GM18873 (cell line): ENCODE measurements around the gene CCDC66.
"Not testable (repeated sequence)": the region's sequence is repeated elsewhere in the genome, so short reads cannot be mapped to it uniquely, and the experiment has no call there.

ENCODE experiments used
- ATAC-seq: cut with Tn5 transposase; IDR thresholded peaks from one replicate; pipeline ENCODE4 v1.9.1; 2021; ENCODE audit warnings: mild to moderate bottlenecking, moderate library complexity, moderate number of reproducible peaks; ENCODE audit not compliant: unreplicated experiment, low FRiP score

The CCDC66 gene

DNA sequence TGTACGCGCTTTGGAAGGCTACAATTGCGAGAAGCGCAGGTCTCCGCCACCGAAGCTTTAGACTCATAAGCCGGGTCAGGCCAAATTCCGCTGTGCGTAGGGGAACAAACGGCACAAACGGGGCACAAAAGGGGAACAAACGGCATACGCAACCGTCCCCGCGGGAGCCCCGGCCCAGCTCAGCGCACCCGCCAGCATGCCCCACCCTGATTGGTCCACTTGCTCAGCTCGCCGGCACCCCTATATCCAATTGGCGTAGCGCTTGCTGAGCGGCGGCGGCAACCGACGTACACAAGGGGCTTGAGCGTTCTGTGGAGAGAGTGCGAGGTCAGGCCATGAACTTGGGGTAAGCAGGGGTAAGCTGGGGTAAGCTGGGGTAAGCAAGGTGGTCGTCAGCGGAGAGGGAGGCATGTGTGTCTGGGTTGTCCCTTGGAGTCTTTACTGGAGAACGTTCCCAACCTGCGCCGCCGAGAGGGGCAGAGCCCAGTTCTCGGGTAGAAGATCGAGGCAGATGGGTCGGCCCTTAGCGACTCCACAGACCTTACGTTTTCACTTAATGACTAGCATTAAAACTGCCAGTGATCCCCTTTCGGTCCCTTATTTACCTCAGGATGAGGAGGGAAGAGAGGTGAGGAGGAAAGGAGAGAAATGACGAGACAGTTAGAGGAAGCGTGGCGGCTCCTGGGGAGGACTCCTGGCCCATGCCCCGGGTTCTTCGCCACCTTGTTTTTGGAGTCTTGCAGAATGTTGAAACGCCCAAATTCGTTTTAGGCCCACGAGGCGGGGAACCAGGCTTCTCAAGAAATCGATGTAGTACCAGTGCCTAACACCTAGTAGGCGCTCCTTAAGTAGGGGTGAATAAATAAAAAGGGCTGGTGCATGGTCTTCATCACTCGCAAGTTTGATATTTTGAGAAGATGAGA, at the start of gene CCDC66:
Gene CCDC66 (plus strand): TSS at position 268 of the 923 bp plus-strand sequence. CDS start 68 bp downstream, at position 336.
- ATAC-seq, result peak; percentile 97

GRCh38 chr3:56519641-56520040, 37.3 kb upstream of the CCDC66 start:
- ATAC-seq, result no peak

DNA sequence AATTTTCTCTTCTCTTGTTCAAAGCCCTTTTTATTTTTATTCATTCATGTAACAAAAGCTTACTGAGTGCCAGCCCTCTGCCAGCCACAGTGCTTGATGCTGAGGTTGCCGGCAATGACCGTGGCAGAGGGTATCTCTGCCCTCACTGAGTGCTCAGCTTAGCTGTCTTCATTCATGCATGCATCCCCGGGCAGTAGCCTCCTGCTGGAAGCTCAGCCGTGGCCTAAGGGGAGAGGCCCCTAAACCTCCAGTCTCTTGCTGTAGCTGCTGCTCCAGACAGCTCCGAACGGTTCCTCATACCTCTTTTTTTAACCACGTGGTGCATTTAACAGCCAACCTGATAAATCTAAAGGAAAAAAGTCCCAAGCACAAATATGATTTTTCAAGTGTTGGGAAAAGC, 34.6 kb upstream of the CCDC66 start:
- ATAC-seq, result no peak

- no peak for ATAC-seq
Observed at GRCh38 chr3:56525291-56525690, 31.7 kb upstream of the CCDC66 start.

DNA sequence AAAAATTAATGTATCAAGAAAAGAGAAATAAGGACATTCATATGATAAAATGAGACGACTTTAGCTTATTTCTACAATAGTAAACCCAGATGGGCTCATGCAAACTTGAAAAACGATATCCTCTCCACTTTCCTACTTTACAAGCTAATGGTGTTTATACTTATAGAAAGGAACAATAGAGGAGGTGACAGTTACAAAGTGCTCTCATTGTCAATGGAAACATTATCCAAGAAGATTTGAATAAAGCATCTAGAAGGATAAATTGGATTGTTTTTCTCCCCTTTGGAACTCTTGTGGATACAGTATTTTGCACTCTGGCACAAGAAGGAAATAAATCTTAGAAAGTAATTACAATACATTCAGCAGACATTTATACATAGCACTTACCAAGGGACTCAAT, 20.2 kb upstream of the CCDC66 start:
- ATAC-seq, result no peak

DNA sequence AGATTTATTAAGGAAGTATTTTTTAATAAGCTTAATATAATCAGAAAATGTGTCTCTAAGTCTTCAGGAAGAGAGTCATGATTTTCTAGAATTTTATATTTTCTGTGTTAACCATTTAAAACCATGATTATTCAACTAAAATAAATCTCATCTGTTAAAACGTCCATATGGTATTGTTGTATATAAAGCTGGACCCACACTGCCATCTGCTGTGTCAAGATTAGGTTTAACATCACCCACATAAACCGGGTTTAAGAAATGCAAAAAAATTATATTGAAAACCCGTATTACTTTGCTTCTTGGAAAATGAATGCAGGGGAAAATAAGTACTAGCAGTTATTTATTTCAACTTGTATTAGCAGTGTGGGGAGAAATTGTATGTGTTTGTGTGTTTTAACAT, 9.5 kb upstream of the CCDC66 start:
- ATAC-seq, result no peak

- ATAC-seq, result no peak
Observed at GRCh38 chr3:56557831-56558170, 826 bp downstream of the CCDC66 start.

DNA sequence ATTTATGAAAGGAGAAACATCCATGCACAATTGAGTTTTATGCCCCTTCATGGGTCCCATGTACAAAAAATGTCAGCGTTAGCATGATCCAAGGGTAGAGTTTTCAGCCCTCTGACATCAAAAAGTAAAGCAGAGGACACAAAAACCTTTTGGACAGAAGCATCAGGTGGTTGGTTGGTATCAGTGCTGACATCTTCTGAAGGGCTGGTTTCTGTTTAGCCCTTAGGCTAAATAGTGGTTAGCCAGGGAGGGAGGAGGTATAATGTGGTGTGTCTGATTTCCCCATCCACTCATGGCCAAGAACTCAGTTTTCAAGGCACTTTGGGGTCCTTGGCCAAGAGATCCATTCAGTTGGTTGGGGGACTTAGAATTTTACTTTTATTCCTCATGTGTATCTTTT, 16.5 kb downstream of the CCDC66 start:
- no peak for ATAC-seq

DNA sequence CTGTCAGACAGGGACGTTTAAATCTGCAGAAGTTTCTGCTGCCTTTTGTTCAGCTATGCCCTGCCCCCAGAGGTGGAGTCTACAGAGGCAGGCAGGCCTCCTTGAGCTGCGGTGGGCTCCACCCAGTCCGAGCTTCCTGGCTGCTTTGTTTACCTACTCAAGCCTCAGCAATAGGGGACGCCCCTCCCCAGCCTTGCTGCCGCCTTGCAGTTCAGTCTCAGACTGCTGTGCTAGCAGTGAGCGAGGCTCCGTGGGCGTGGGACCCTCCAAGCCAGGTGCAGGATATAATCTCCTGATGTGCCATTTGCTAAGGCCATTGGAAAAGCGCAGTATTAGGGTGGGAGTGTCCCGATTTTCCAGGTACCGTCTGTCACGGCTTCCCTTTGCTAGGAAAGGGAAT, 25.0 kb downstream of the CCDC66 start:
- ATAC-seq, result not testable (repeated sequence)

- not testable (repeated sequence) for ATAC-seq
Observed at GRCh38 chr3:56584275-56584674, 27.3 kb downstream of the CCDC66 start.

DNA sequence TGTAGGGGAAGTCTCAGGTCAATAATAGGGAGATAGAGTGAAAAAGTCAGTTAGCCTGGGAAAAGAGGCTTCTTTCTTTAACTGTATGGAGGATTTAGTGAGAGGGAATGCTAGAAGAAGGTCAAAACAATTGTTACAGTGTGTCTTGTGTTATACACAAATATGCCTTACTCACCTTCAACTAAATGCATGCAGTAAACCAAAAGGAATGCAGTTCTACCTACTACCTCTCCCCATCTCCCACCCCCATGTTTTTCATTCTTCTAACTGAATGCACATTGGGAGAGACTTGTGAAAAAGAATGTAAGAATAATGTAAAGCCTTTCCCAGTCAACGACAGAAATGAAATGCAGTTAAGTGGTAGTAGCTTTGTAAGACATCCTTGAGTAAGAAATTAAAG, 33.8 kb downstream of the CCDC66 start:
- no peak for ATAC-seq

DNA sequence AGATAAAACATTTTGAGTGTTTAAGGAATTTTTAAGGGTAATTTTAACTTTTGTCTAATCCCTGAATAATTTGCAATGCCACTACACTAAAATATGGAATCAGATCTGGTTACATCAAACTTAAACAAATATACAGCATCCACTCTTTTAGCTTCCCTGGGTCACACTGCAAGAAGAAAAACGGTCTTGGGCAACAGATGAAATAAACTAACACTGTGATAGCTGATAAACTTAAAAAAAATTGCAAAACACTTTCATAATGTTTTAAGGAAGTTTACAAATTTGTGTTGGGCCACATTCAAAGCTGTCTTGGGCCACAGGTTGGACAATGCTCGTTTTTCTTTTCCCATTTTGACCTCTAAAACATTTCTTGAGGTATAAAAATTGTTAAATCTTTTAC, 34.3 kb downstream of the CCDC66 start:
- ATAC-seq, result no peak

DNA sequence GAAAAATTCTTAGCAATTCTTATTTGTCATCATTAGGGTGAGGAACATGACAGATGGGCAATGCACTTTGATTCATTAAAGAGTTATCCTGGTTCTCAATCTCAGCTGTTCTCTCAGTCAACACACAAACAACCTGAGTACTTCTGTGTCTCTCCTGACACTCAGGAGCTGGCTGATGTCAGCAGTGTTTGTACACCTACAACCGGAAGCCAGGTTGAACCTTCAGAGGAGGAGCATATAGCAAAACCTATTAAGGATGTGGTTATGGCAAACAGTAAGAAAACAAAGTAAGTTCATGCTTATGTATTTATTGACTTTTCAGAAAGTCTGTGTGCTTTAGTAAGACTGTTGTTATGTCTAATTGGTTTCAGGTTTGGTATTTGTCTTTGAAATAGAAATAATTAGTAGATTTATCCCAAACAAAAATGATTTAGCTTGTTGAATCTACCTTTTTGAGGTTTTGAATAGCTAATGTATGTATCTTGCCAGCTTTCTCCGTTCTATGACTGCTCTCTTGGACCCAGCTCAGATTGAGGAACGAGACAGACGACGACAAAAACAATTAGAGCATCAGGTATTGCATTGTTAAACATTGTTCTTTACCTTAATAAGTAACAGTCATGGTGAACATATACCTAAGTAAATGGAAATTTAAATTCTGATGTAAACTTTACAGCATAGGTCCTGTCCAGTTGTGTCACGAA, 36.6 kb downstream of the CCDC66 start:
- ATAC-seq, result no peak

- no peak for ATAC-seq
Observed at GRCh38 chr3:56595975-56596840, 39.2 kb downstream of the CCDC66 start.

DNA sequence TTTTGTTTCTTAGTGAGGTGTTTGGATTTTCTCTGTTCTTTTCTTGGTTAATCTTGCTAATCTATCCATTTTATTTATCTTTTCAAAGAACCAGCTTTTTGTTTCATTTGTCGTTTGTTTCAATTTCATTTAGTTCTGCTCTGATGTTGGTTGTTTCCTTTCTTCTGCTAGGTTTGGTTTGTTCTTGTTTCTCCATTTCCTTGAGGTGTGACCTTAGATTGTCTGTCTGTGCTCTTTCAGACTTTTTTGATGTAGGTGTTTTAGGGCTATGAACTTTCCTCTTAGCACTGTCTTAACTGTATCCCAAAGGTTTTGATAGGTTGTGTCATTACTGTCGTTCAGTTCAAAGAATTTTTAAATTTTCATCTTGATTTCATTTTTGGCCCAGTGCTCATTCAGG, 51.5 kb downstream of the CCDC66 start:
- ATAC-seq, result not testable (repeated sequence)

- ATAC-seq, result no peak
Observed at GRCh38 chr3:56610669-56611335, 53.8 kb downstream of the CCDC66 start.

- ATAC-seq, result no peak
Observed at GRCh38 chr3:56611364-56611763, 54.4 kb downstream of the CCDC66 start.

- no peak for ATAC-seq
Observed at GRCh38 chr3:56612146-56612545, 55.2 kb downstream of the CCDC66 start.

- no peak for ATAC-seq
Observed at GRCh38 chr3:56613016-56613415, 56.0 kb downstream of the CCDC66 start.

- ATAC-seq, result no peak
Observed at GRCh38 chr3:56616478-56617006, 59.6 kb downstream of the CCDC66 start.
